GM12875 (cell line): Measurements from ENCODE around the gene NEURL3.

ENCODE experiments used
- H3K4me3 ChIP-seq: one replicate; pipeline ENCODE4 v1.5.1; 2011; ENCODE audit warnings: low read depth, low read length, control low read depth
- CTCF ChIP-seq: IDR thresholded peaks from 2 replicates; pipeline ENCODE4 v1.5.1; 2011; ENCODE audit warnings: low read depth, mild to moderate bottlenecking, control low read depth, inconsistent platforms, low read length, moderate library complexity, borderline replicate concordance; ENCODE audit not compliant: insufficient read depth

The NEURL3 gene

GRCh38 chr2:96509847-96510230 is 4.7 kb upstream of the NEURL3 start:
- no peak for TF ChIP-seq CTCF
- H3K4me3 ChIP-seq = no peak overlapping the region

DNA sequence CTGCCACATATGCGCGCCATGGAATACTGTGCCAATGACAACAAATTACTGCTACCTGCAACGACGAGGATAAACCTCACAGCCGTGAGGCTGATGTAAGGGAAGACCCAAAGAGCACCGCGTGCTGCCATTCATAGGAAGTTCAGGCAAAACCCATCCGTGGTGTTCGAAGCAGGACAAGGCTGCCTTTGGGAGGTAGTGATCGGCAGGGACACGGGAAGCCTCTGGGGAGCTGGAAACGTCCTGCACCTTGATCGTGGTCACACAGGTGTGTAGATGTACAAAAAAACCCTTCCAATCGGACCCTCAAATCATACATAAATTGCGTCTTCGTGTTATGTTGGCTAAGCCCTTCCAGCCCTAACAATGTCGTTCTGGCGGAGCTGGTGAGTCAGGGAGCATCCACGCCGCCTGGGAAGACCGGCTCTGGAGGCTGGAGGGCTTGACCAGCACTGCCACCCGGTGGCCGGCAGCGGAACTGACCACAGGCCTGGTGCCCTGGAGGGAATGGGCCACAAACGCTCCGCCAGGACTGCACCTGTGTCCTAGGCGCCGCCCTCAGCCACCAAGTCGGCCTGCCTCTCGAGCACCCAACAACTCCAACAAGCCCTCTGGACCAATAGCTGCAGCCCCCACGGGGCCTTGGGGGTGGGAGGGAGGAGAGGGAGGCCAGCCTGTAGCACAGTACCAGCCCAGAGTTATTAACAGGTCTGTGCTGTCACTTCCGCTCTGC is 4.1 kb upstream of the NEURL3 start:
- TF ChIP-seq CTCF = peak; percentile 99
- H3K4me3 ChIP-seq = no peak overlapping the region

DNA sequence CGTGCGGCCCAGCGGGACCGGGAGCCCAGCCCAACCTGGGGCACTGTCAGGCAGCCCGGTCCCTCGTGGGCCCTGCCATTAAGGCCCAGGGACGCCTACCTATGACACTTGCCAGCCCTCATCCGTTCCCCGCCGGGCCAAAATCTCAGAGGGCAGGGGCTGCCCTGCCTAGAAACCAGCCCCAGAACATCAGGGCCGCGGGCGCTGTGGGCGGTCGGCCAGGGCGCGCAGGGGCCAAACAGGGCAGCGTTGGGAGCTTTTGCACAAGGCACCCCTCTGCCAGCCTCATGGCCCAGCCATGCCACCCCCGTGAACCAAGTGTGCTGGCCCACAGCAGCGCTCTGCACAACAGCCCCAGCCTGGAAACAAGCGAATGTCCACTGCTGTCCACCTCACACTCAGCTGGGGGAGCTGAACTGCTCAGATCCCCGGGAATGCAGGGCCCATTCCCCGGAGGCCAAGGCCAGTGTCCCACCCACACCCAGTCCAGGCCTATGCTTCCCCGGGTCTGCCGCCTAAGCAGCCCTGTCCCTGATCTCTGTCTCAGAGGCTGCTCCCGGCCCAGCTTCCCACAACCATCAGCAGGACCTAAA is 3.5 kb upstream of the NEURL3 start:
- TF ChIP-seq CTCF = no peak
- peak overlapping the region; percentile 14 for H3K4me3 ChIP-seq

- peak; percentile 96 for TF ChIP-seq CTCF
Observed at GRCh38 chr2:96507957-96508520, 2.9 kb upstream of the NEURL3 start.

DNA sequence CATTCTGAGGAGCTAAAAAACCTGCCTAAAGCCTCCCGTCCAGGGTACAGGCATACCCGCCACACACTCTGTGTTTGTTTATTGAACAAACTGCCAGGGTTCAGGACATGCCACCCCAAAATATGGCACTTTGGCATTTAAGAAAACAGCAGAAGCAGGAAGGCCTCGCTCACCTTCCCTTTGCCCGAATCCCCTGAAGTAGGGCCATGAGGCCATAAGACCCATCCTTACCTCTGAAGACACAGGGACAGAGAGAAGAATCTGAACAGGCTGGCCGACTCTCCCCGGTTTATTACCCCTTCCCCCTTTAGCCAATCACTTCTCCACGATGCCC is 1.7 kb upstream of the NEURL3 start:
- TF ChIP-seq CTCF = no peak

More at GRCh38 chr2:96507957-96508520, 2.9 kb upstream of the NEURL3 start:
- H3K4me3 ChIP-seq = peak overlapping the region; percentile 14

DNA sequence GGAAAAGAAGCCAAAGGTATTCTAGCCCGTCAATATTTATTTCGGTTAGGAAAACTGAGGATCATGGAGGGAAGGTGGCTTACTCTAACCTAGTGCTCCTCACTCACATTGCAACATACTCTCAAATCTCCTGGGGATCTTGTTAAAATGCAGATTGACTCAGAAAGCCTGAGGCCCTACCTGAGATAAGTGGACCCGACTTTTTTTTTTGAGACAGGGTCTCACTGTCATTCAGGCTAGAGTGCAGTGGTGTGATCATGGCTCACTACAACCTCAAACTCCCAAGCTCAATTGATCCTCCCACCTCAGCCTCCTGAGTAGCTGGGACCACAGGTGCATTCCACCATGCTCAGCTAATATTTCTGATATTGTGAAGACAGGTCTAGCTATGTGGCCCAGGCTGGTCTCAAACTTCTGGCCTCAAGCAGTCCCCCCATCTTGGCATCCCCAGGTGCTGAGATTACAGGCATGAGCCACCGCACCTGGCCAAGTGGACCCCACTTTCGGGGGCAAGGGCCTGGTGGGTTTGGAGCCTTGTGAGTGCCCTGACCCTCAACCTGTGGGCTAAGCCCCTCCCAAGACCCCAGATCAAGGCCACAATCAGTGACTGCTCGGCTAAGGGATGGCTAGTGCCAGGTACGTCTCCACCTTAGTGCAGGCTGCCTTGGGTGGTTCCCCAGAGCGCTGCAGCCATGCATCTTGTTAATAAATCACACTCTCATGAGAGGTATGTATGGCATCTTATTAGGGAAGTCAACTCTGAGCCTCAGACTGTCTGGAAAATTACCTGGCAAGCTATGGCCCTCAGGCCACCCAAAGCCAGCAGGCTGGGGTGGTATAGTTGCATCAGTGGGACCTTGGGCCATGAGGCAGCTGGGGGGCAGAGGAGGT is 1.1 kb upstream of the NEURL3 start:
- H3K4me3 ChIP-seq = no peak overlapping the region
- no peak for TF ChIP-seq CTCF

More for the DNA sequence above, 1.7 kb upstream of the NEURL3 start:
- H3K4me3 ChIP-seq = no peak overlapping the region
